ENCODE measurements around the gene THG1L.

DNA sequence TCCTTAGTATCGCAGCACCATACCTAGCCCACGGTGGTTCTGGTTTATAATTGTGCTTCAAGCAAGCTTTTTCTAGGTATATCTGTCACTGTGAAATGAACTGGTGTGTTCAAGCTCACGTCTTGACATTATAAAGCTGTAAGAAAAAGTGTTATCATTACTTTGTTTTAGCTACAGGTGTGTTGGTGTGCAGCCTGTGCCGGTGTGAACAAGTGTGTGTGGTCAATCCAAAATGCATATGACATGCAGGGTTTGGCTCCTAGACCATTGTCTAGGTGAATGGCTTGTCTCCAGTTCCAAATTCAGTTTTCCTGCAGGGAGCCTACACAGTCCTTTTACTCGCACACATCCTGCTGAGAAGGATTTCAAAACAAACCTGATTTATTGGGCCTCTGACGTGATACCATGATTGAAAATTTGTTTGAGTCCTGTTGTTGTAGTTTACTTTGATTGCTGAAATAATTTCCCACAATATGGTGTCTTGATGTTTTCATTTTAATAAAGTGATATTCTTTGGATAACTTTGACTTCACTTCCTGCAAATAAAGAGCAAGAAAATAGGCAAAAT is 16.0 kb downstream of the THG1L start:
- TF ChIP-seq CTCF (IDR thresholded peaks at IDR 0.05; ENCODE audit: poor library complexity) (no peak), EZH2phosphoT487 (IDR thresholded peaks at IDR 0.05; ENCODE audit: low read depth, severe bottlenecking, unreplicated experiment) (no peak), EZH2 (IDR thresholded peaks at IDR 0.05; ENCODE audit: borderline replicate concordance) (no peak)

Measured in hepatocyte (in vitro differentiated cells).